NT2/D1 (cell line): ENCODE data around the gene ARIH1.

ENCODE experiments used
- SUZ12 ChIP-seq: IDR thresholded peaks from 2 replicates; pipeline ENCODE4 v1.6.1; 2011; ENCODE audit not compliant: insufficient read length, insufficient read depth; ENCODE audit errors: extremely low read depth
- YY1 ChIP-seq: IDR thresholded peaks from 2 replicates; pipeline ENCODE4 v1.6.1; 2011; ENCODE audit not compliant: insufficient read length, insufficient read depth
- ZNF274 ChIP-seq: IDR thresholded peaks from 2 replicates; pipeline ENCODE4 v1.6.1; 2011; ENCODE audit warnings: mild to moderate bottlenecking, low read depth, low read length

GRCh38 chr15:72559781-72560180 is 85.7 kb downstream of the ARIH1 start:
- TF ChIP-seq YY1 = no peak
- no peak for TF ChIP-seq SUZ12
- no peak for TF ChIP-seq ZNF274
